GM23248 (cell line): Measurements from ENCODE around the gene SMYD3.

ENCODE experiments used
- EZH2 ChIP-seq: fragments of 200-600 bp; sonication (generic); IDR thresholded peaks from 2 replicates; pipeline ENCODE4 v1.6.1; 2018; ENCODE audit warnings: antibody characterized with exemption, mild to moderate bottlenecking; ENCODE audit not compliant: insufficient read depth, poor library complexity, severe bottlenecking
- EZH2phosphoT487 ChIP-seq: fragments of 200-600 bp; sonication (generic); IDR thresholded peaks from 2 replicates; pipeline ENCODE4 v1.6.1; 2018; ENCODE audit warnings: antibody characterized with exemption, moderate library complexity, mild to moderate bottlenecking, low read depth; ENCODE audit not compliant: insufficient read depth

DNA sequence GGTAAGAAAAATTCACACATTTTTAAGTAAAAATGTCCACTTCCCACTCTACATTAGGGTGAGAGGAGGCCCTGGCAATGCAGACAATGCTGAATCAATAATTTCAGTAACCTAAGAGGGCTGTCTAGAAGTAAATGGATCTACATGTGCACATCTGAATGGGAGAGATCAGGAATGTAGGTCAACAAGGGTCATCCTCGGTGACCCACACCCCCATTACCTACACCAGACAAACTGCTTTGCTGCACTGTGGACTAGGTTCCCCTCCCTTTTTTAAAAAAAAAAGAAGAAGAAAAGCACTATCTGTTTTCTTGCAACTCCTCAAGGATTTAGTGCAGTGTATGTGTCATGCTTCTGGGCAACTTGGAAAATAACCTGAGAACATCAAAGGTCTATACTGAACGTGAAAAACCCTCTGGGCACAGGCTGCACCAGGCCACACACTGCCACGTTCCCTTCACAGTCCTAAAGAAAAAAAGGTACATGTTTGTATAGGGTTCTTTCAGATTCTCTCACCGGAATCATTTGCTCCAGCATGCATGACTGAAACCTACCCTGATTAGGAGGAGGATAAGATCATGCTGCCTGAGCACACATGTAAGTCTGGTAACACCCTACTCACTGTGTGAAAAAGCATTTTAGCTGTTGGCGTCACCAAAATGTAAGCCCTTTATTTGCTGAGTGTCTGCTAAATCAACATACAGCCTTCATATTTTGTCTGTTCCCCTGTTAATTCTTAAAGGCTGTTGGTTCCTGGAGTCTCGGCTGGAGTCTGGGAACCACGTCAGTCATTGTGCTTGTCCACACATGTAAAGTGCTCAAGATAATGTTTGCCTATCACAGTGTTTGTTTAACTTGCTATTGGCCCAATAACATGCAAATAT lies 341.0 kb downstream of the SMYD3 start:
- TF ChIP-seq EZH2 (no peak), EZH2phosphoT487 (no peak)
